WI38 (cell line): ENCODE data around the gene RTL5.

Experiments used
- H3K4me3 ChIP-seq: 2 replicates; pipeline ENCODE4 v1.5.1; 2011; ENCODE audit warnings: low read depth, mild to moderate bottlenecking, control low read depth, low read length
- CTCF ChIP-seq: IDR thresholded peaks from 2 replicates; pipeline ENCODE4 v1.5.1; 2012; ENCODE audit warnings: low read depth, mild to moderate bottlenecking, control low read depth, low read length

Gene RTL5

GRCh38 chrX:72083291-72083690 is 48.4 kb downstream of the RTL5 start:
- no peak overlapping the region for H3K4me3 ChIP-seq
- no peak for TF ChIP-seq CTCF

- no peak overlapping the region for H3K4me3 ChIP-seq
- TF ChIP-seq CTCF = no peak
These were observed 50.0 kb downstream of the RTL5 start for GRCh38 chrX:72081605-72082320.

- H3K4me3 ChIP-seq = no peak overlapping the region
These were observed 50.9 kb downstream of the RTL5 start for GRCh38 chrX:72080800-72081199.

GRCh38 chrX:72080150-72080549 is 51.6 kb downstream of the RTL5 start:
- TF ChIP-seq CTCF = no peak
- no peak overlapping the region for H3K4me3 ChIP-seq

More at GRCh38 chrX:72080800-72081199, 50.9 kb downstream of the RTL5 start:
- TF ChIP-seq CTCF = no peak

GRCh38 chrX:72079607-72080006 is 52.1 kb downstream of the RTL5 start:
- no peak overlapping the region for H3K4me3 ChIP-seq
- no peak for TF ChIP-seq CTCF

- TF ChIP-seq CTCF = no peak
- no peak overlapping the region for H3K4me3 ChIP-seq
These were observed 53.3 kb downstream of the RTL5 start for GRCh38 chrX:72078411-72078810.
